H9 (cell line): ENCODE results near the gene FHL2. TPM values are rescaled to one million over a fixed set of nuclear protein-coding genes. Genes with fewer than 3 reads are reported as not detected.

ENCODE experiments used
- DNase-seq: peaks from one replicate; pipeline ENCODE4 v3.0.0-alpha.2; 2017
- H2AFZ ChIP-seq: one replicate; pipeline ENCODE4 v1.6.1; 2013; ENCODE audit warnings: mild to moderate bottlenecking, low read length, control low read depth, moderate library complexity
- H2AK5ac ChIP-seq: 2 replicates; pipeline ENCODE4 v1.6.1; 2013; ENCODE audit warnings: low read length, control low read depth, mixed read lengths; ENCODE audit not compliant: insufficient read length
- H2BK120ac ChIP-seq: one replicate; pipeline ENCODE4 v1.6.1; 2013; ENCODE audit warnings: low read depth, mild to moderate bottlenecking, low read length, control low read depth, inconsistent platforms; ENCODE audit not compliant: poor library complexity, severe bottlenecking
- H2BK12ac ChIP-seq: 2 replicates; pipeline ENCODE4 v1.6.1; 2013; ENCODE audit warnings: low read length, control low read depth, mixed read lengths, low read depth; ENCODE audit not compliant: insufficient read length
- H2BK15ac ChIP-seq: 2 replicates; pipeline ENCODE4 v1.6.1; 2013; ENCODE audit warnings: low read depth, low read length, control low read depth
- H2BK20ac ChIP-seq: one replicate; pipeline ENCODE4 v1.6.1; 2013; ENCODE audit warnings: low read depth, mild to moderate bottlenecking, low read length, control low read depth, inconsistent platforms; ENCODE audit not compliant: poor library complexity, severe bottlenecking
- H2BK5ac ChIP-seq: 2 replicates; pipeline ENCODE4 v1.6.1; 2013; ENCODE audit warnings: low read length, control low read depth, mixed read lengths; ENCODE audit not compliant: insufficient read length
- H3K14ac ChIP-seq: 2 replicates; pipeline ENCODE4 v1.6.1; 2013; ENCODE audit warnings: low read length, control low read depth; ENCODE audit not compliant: insufficient read depth
- H3K18ac ChIP-seq: 2 replicates; pipeline ENCODE4 v1.6.1; 2013; ENCODE audit warnings: low read depth, mild to moderate bottlenecking, mixed read lengths, low read length, control low read depth; ENCODE audit not compliant: insufficient read length
- H3K23ac ChIP-seq: 2 replicates; pipeline ENCODE4 v1.6.1; 2013; ENCODE audit warnings: low read length, control low read depth, mixed read lengths, low read depth; ENCODE audit not compliant: insufficient read length
- H3K23me2 ChIP-seq: 2 replicates; pipeline ENCODE4 v1.6.1; 2013; ENCODE audit warnings: low read depth, mild to moderate bottlenecking, mixed read lengths, low read length, control low read depth; ENCODE audit not compliant: insufficient read length, poor library complexity, severe bottlenecking
- H3K27ac ChIP-seq: 2 replicates; pipeline ENCODE4 v1.5.1; 2013; ENCODE audit warnings: low read length, control low read depth, mixed read lengths, low read depth; ENCODE audit not compliant: insufficient read length
- H3K27me3 ChIP-seq: 2 replicates; pipeline ENCODE4 v1.6.1; 2013; ENCODE audit warnings: low read length, control low read depth, inconsistent platforms; ENCODE audit not compliant: insufficient read depth
- H3K4ac ChIP-seq: 2 replicates; pipeline ENCODE4 v1.6.1; 2013; ENCODE audit warnings: low read depth, mild to moderate bottlenecking, control low read depth, inconsistent platforms, low read length, moderate library complexity
- H3K4me1 ChIP-seq: 2 replicates; pipeline ENCODE4 v1.6.1; 2013; ENCODE audit warnings: low read length, control low read depth, inconsistent platforms; ENCODE audit not compliant: insufficient read depth
- H3K4me2 ChIP-seq: 2 replicates; pipeline ENCODE4 v1.6.1; 2013; ENCODE audit warnings: low read length, control low read depth, mixed read lengths; ENCODE audit not compliant: insufficient read length, insufficient read depth
- H3K56ac ChIP-seq: 2 replicates; pipeline ENCODE4 v1.6.1; 2013; ENCODE audit warnings: low read depth, mild to moderate bottlenecking, mixed read lengths, low read length, control low read depth; ENCODE audit not compliant: insufficient read length
- H3K79me1 ChIP-seq: 2 replicates; pipeline ENCODE4 v1.6.1; 2013; ENCODE audit warnings: low read depth, mild to moderate bottlenecking, moderate library complexity, low read length, control low read depth, inconsistent platforms; ENCODE audit not compliant: insufficient read depth, poor library complexity, severe bottlenecking
- H3K79me2 ChIP-seq: 2 replicates; pipeline ENCODE4 v1.6.1; 2013; ENCODE audit warnings: low read length, control low read depth, inconsistent platforms; ENCODE audit not compliant: insufficient read depth
- H3K9ac ChIP-seq: 2 replicates; pipeline ENCODE4 v1.6.1; 2013; ENCODE audit warnings: low read length, control low read depth, mixed read lengths; ENCODE audit not compliant: insufficient read length; ENCODE audit errors: extremely low read depth
- H3K9me3 ChIP-seq: one replicate; pipeline ENCODE4 v1.6.1; 2013; ENCODE audit warnings: low read depth, low read length, inconsistent platforms; ENCODE audit not compliant: control insufficient read depth
- H3T11ph ChIP-seq: one replicate; pipeline ENCODE4 v1.6.1; 2013; ENCODE audit warnings: mild to moderate bottlenecking, low read length, control low read depth, inconsistent platforms
- H4K20me1 ChIP-seq: one replicate; pipeline ENCODE4 v1.6.1; 2013; ENCODE audit not compliant: control insufficient read depth, insufficient read length, insufficient read depth
- H4K5ac ChIP-seq: 2 replicates; pipeline ENCODE4 v1.6.1; 2013; ENCODE audit warnings: low read depth, mild to moderate bottlenecking, mixed read lengths, low read length, control low read depth; ENCODE audit not compliant: insufficient read length
- H4K8ac ChIP-seq: replicated peaks from 2 replicates; pipeline ENCODE4 v1.6.1; 2013; ENCODE audit warnings: low read length, control low read depth, mixed read lengths, low read depth; ENCODE audit not compliant: insufficient read length
- H4K91ac ChIP-seq: 2 replicates; pipeline ENCODE4 v1.6.1; 2013; ENCODE audit warnings: low read depth, mild to moderate bottlenecking, moderate library complexity, mixed read lengths, low read length, control low read depth; ENCODE audit not compliant: insufficient read length
- H3K27ac Mint-ChIP-seq, 3 experiments: 2 replicates in 2 of 3; 3 replicates in 1 of 3; pipeline ENCODE4 v1.8.0; 2020 to 2021; ENCODE audit warnings: mixed read lengths in 3 of 3, mild to moderate bottlenecking in 1 of 3, moderate library complexity in 1 of 3
- H3K27me3 Mint-ChIP-seq: 2 replicates; pipeline ENCODE4 v1.8.0; 2021; ENCODE audit warnings: low read depth, mild to moderate bottlenecking, moderate library complexity, mixed read lengths
- H3K36me3 Mint-ChIP-seq, 3 experiments: 2 replicates in 2 of 3; 3 replicates in 1 of 3; pipeline ENCODE4 v1.8.0; 2020 to 2021; ENCODE audit warnings: low read depth in 3 of 3, mixed read lengths in 3 of 3; ENCODE audit not compliant: insufficient read depth in 1 of 3
- H3K4me1 Mint-ChIP-seq, 2 experiments: 2 replicates each; pipeline ENCODE4 v1.8.0; 2020; ENCODE audit warnings: mixed read lengths in 2 of 2
- H3K4me3 Mint-ChIP-seq, 2 experiments: 2 replicates in 1 of 2; 3 replicates in 1 of 2; pipeline ENCODE4 v1.8.0; 2020 to 2021; ENCODE audit warnings: mild to moderate bottlenecking in 2 of 2, mixed read lengths in 2 of 2, moderate library complexity in 1 of 2
- H3K9me3 Mint-ChIP-seq, 2 experiments: 2 replicates in 1 of 2; 3 replicates in 1 of 2; pipeline ENCODE4 v1.8.0; 2020; ENCODE audit warnings: mild to moderate bottlenecking in 2 of 2, mixed read lengths in 2 of 2, moderate library complexity in 1 of 2
- WGBS: extraction: QIAGEN DNeasy Blood & Tissue Kit; methylation state at CpG from one replicate; pipeline ENCODE4 v1.1.7; 2013; ENCODE audit warnings: missing lambda C conversion rate, low lambda C conversion rate, mixed read lengths; ENCODE audit not compliant: insufficient read length; ENCODE audit errors: extremely low coverage; 5-methylcytosine and 5-hydroxymethylcytosine counted together
- total RNA-seq: library from RNA; stranded (reverse); gene quantifications from 2 replicates; pipeline ENCODE4 v1.2.1, GENCODE V29; 2021
- TF ChIP-seq, protein P1 (sequence below): fragments of 200-600 bp; sonication (generic); conservative IDR thresholded peaks from 3 replicates; pipeline ENCODE4 v1.8.0; 2021; ENCODE audit warnings: antibody characterized with exemption, mild to moderate bottlenecking

The FHL2 gene
- total RNA-seq, 1 experiment from 2014 or later, result 34.9 TPM

DNA sequence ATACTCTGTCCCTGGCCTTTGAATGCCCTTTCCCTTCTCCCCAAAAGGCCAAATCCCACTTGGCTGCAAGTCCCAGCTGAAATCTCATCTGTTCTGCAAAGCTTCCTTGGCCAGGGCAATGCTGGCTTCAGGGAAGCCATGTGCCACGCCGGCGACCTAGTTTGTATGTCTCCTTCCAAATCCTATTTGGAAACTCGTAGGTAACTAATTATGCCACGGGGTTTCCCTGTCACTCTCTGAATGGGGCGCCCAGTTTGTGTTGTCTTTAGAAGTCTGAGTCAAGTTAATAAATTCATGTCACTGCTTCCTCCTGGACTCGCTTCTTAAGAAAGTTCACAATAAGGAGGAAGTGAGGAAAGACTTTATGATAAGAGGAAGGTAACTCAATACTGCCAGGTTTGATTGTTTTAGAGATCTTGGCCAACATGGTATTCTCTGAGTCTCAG is 19.1 kb downstream of the FHL2 start:
- no peak for DNase-seq
- H4K5ac ChIP-seq, result no peak overlapping the region
- Mint-ChIP-seq H3K9me3 (no peaks in the 10 kb centered on the region), H3K36me3 (peaks cover 3 to 36% (median 35%) of the 10 kb centered on the region in 3 experiments), H3K27ac (no peak overlapping the region), H3K4me1 (no peaks in the 10 kb centered on the region), H3K4me3 (no peak overlapping the region), H3K27me3 (no peaks in the 10 kb centered on the region; the same call in 1 of the 2 replicates)
- H3K23ac ChIP-seq, result no peak overlapping the region
- H3K4ac ChIP-seq, result no peak overlapping the region
- H3K4me1 ChIP-seq, result no peaks in the 10 kb centered on the region
- H3K9me3 ChIP-seq, result no peaks in the 10 kb centered on the region
- no peak overlapping the region for H2BK12ac ChIP-seq
- H3K79me1 ChIP-seq, result no peaks in the 10 kb centered on the region
- H3K79me2 ChIP-seq, result no peaks in the 10 kb centered on the region
- H3T11ph ChIP-seq, result no peak overlapping the region
- TF ChIP-seq, protein P1, sequence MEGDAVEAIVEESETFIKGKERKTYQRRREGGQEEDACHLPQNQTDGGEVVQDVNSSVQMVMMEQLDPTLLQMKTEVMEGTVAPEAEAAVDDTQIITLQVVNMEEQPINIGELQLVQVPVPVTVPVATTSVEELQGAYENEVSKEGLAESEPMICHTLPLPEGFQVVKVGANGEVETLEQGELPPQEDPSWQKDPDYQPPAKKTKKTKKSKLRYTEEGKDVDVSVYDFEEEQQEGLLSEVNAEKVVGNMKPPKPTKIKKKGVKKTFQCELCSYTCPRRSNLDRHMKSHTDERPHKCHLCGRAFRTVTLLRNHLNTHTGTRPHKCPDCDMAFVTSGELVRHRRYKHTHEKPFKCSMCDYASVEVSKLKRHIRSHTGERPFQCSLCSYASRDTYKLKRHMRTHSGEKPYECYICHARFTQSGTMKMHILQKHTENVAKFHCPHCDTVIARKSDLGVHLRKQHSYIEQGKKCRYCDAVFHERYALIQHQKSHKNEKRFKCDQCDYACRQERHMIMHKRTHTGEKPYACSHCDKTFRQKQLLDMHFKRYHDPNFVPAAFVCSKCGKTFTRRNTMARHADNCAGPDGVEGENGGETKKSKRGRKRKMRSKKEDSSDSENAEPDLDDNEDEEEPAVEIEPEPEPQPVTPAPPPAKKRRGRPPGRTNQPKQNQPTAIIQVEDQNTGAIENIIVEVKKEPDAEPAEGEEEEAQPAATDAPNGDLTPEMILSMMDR, result no peak
- no peak overlapping the region for H4K8ac ChIP-seq
- no peak overlapping the region for H3K27ac ChIP-seq
- no peak overlapping the region for H3K14ac ChIP-seq
- no peak overlapping the region for H3K18ac ChIP-seq
- no peak overlapping the region for H3K4me2 ChIP-seq
- no peak overlapping the region; the same call in 1 of the 2 replicates for H2BK15ac ChIP-seq
- H2BK20ac ChIP-seq, result no peak overlapping the region
- no peak overlapping the region for H2AFZ ChIP-seq
- no peak overlapping the region for H2BK120ac ChIP-seq
- no CpG with 5 or more reads among the region's 7 CpGs for WGBS
- H2AK5ac ChIP-seq, result no peak overlapping the region
- no peaks in the 10 kb centered on the region for H3K27me3 ChIP-seq
- H3K23me2 ChIP-seq, result no peaks in the 10 kb centered on the region
- H3K9ac ChIP-seq, result no peak overlapping the region
- no peak overlapping the region for H3K56ac ChIP-seq
- no peaks in the 10 kb centered on the region for H4K20me1 ChIP-seq
- no peak overlapping the region for H2BK5ac ChIP-seq
- H4K91ac ChIP-seq, result no peak overlapping the region
